HG03442 (cell line): ENCODE results near the gene STK32C.

Experiments used
- ATAC-seq: cut with Tn5 transposase; IDR thresholded peaks from one replicate; pipeline ENCODE4 v1.9.1; 2021; ENCODE audit warnings: mild to moderate bottlenecking, moderate library complexity; ENCODE audit not compliant: unreplicated experiment

Gene STK32C

DNA sequence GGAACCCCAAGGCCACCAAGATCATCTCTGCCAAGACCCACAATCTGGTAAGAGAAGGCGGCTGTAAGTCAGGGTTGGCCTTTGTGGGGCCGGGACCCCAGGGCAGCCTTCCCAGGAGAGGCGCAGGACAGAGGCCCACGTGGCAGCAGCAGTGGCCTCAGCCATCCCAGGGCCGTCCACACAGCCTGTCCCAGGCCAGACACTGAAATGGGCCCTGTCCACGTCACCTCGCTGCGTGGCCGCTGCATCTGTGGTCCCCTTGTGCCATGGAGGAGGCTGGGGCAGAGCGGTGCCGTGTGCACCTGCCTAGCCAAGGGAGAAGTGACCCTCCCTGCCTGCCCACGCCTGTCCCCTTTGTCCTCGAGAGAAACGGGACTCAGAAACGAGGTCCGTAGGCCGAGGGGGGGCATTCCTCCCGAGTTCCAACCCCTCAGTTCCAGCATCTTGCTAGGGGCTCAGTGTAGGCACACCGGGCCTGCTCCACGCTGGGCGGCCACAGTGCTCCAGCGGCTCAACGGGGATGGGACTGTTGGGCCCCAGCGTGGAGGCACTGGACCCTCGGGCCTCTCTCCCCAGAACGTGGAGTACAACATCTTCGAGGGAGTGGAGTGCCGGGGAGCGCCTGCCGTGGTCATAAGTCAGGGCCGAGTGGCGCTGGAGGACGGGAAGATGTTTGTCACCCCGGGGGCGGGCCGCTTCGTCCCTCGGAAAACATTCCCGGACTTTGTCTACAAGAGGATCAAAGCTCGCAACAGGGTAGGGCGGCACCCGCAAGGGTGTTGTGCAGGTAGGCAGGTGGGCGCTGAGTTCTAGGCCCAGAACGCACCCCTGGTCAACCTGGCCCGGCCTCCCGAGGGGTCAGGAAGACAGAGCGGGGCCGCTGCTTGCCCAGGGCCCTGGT, 105.4 kb downstream of the STK32C start:
- ATAC-seq, result no peak

DNA sequence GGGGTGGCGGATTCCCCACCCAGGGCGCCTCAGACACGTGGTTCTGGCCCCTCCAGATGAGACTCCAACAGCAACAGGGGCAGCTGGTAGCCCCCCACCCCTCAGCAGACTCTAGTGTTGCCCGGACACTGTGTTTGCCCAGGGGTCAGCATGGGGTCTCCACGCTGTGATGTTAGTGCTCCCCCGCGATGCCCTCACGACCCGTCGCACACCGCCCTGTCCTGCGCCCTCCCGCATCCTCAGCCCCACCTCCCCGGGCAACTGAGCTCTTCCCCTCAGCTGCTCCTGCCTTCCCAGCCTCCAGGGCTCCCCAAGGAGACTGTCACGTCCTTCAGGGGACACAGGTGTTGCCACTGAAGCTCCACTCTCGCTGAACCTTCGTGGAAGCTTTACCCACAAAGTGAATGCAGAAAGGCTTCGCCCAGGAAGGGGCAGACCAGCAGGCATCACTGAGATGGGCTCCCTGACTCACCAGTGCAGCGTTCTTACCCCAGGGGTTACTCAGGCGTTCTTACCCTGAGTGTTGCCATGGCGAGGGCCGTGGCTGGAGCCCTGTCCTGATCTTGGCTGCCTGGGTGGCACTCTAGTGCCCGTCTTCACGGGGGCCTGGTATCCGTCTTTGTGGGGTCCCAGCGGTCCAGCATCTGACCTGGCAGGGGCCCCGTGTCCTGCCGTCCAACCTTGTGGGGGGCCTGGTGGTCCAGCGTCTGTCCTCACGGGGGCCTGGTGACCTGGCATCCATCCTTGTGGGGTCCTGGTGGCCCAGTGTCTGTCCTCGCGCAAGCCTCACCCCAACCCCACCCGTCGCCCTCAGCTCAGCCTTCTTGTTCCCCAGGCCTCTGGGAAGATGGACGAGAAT, 106.4 kb downstream of the STK32C start:
- no peak for ATAC-seq

DNA sequence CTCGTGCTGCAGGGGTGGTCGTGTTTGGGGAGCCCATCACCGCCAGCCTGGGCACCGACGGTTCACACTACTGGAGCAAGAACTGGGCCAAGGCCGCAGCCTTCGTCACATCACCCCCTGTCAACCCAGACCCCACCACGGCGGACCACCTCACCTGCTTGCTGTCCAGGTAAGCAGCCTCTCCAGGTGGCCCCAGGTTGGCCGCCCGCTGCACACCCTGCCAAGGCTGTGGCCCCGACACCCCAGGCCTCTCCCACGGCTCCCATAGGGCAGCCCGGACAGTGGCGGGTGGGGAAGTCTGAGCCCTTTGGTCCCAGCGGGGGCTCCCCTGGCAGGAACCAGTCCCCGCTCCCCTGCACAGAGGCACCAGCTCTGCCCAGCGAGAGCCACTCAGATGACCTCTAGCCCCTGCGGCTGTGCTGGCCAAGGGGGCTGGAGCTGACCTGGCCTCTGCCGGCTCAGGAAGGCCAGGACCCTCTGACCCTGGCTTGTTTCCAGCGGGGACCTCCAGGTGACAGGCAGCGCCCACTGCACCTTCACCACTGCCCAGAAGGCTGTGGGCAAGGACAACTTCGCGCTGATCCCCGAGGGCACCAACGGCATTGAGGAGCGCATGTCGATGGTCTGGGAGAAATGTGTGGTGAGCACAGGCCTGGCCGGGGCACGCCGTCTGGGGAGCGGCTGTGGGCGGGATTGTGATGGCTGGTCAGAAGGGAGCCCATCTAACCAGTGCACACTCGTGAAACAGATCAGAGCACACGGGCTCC, 107.2 kb downstream of the STK32C start:
- no peak for ATAC-seq

DNA sequence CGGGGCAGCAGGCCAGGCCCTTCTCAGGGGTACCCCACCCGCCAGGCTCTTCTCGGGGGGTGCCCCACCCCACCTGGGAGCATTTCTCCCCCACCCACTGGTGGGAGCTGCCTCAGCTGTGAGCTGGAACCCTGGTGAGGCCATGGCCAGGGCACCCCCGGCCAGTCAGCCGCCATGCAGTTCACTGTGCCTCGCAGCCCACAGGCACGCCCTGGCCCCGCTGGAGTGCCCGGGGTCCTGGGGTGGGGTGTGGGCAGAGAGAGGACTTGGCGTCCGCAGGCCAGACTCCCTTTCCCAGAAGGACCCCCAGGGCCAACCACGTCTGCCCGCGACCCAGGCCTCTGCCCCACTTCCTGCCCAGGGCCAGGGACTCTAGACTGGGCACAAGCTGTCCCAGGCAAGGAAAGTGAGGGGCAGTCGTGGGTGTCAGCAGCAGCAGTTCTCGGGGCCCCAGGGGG, 107.9 kb downstream of the STK32C start:
- ATAC-seq, result no peak

DNA sequence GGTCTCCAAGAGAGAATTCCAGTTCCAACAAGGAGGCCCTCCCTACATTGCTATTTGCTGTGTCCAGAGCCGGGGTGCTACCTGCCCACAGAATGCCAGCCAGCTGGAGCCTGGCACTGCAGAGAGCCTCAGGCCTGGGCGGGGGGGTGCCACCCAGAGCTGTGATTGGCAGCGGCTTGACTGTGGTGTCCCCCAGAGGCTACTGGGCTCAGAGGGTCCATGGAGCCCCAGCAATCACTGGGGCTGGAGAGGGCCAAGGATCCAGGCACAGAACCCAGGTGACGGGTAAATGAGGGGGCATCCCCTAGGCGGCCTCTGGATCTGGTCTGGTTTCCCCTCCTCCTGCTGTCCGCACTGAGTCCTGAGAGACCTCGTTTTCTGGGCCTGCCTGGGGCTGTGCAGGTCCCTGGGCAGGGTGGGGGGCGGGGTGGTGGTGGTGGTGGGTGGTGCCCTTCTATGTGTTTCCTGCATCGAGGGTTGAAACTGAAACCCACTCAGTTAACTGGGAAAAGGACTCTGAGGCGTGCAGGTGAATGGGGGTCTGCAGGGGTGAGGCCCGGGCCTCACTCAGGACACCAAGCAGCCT, 108.4 kb downstream of the STK32C start:
- ATAC-seq, result no peak

DNA sequence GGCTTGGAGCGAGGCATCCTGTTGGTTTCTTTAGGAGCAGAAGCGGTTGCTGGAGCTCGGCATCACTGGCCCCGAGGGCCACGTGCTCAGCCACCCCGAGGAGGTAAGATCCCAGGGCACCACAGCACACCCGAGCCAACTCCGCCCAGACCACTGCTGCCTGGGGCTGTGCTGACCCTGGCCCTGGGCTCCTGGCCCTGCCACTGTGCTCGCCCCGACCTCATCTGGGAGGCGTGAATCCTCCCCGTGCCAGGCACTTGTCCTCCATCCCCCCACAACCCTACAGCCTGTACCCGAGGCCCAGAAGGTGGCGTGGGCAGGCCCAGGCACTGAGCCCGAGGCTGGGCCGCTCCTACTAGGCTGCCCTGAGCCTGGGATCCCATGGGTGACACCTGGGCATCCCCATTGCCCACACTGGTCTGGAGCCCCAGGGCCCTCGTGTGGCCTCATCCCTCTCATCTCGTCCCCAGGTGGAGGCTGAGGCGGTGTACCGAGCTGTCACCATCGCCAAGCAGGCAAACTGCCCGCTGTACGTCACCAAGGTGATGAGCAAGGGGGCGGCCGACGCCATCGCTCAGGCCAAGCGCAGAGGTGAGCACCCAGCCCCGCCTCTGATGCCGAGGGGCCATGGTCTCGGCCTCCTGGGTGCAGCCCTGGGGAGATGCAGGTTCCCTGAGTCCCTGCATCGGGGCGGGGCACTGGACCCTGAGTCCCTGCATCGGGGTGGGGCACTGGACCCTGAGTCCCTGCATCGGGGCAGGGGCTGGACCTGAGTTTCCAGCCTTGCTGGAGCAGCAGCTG, 109.2 kb downstream of the STK32C start:
- no peak for ATAC-seq

DNA sequence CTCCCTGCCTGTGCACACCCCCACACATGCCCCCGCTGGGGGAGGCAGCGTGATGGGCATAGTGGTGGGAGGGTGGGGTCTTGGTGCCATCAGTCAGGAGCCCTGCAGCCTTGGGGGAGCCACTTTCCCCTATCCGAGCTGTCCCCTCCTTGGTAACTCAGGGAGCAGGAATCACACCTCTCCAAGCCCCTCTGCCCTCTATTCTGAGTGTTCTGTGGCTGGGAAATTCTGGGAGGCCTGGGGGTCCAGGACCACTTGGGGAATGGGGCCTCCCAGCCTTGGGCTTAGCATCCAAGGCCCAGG, 109.7 kb downstream of the STK32C start:
- ATAC-seq, result no peak

DNA sequence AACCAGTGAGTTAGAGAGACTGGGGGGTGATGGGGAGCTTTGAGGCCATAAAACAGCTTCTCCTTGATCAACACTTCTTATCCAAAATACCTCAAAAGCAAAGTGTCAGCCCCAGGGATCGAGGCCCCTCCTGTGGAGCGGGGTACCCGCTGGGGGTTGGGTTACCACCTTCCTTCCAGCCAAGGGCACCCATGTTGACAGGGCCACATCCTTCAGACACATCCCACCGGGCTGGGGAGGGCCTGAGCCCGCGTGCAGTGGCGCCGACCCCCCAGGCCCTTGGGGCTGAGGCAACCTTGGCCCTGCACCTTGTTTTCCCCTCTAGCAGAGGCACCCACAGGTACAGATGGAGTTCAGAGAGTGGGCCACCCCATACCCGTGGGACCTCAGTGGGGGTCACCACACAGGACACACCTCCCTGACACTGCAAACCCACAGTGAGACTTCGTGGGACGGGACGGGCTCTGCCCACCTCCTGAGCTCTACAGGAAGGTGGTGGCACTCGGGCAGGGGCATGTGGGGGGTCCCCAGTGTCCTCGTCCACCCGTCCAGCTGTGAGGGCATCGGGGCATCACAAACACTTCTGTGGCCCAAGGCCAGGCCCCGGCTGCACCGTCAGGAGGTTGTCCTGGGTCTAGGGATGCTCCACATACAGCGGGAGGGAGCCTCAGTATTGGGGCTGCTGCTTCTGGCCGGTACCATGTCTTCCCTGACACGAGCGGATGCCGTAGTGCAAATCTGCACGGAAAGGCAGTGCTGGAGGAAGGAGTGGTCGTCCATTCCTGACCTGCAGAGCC, 110.3 kb downstream of the STK32C start:
- ATAC-seq, result no peak

DNA sequence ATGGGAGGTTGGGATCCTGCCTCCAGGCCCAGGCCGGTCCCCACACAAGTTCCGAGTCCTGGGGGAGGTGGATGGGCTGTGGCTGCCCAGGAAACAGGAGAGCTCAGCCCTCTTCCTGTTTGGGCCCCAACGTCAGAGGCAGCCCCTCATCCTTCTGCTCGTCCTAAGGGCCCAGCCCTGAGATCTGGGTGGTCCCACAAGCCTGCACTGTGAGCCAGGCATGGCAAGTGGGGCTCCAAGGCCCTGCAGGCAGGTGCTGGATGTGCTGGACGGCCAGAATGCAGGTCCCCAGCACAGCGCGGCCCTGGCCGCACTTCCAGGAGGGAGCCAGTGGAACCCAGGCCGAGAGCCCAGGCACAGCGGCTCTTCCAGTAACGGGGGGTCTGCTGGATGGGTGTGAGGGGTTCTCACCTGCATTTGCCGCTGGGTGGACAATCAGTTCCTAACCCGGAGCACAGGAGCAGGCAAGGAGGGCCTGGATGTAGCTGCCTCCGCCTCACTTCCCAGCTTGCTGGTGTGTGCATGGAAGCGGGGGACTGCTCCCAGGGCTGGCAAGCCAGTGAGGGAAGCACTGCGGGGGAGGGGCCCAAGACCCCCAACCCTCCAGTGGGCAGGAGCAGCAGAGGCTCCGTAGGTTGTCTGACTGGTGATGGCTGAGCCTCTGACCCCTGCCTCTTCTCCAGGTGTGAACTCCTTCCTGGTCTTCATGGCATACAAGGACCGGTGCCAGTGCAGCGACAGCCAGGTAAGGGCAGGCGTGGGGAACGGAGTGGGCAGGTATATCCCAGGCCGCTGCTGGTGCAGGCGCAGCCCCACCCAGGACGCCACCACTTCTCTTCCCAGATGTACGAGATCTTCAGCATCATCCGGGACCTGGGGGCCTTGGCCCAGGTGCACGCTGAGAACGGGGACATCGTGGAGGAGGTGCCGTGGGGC, 111.3 kb downstream of the STK32C start:
- no peak for ATAC-seq

DNA sequence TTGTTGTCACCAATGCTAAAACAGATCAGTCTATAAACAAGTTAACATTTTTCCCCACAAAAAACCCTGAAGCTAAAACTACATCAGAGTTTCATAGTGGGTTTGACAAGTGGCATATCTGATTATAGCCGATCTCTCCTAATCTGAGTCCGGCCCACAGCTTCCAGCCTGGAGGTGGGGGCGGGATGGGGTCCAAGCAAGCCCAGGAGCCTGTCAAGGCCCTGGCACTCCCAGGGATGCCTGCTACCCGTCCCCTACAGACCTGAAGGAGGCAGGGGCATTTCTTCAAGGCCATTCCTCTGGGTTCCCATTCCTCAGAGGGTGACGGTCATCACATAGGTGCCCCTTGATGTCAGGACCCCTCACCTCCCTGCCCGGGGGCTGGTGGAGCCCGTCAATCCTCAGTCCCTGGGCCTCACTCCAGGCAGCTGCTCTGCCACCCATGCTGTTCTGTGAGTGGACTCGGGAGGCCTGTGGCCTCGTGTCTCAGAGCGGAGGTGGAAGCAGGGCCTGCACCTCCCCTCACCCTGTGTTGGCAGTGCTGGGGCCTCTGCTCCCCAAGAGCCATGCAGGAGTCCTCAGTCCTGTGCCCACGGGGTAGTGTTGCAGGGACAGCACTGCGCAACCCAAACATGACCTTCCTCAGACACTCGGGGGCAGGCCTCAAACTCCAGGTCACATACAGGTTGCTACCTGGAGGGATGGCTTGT, 112.2 kb downstream of the STK32C start:
- no peak for ATAC-seq

DNA sequence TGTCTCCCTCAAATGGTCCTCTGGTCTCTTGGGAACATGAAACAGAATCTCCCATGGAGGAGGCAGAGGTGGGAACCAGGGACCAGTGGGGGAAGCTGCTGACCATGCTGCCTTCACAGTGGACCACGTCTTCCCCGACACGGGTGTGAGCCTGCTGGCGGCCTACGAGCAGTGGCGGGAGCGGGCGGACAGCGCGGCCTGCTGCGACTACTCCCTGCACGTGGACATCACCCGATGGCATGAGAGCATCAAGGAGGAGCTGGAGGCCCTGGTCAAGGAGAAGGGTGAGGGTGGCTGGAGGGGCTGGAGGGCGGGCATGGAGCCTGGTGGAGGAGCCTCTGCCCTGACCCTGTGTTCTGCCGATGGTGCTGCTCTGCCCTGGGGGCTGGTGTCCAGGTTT, 113.0 kb downstream of the STK32C start:
- ATAC-seq, result no peak

DNA sequence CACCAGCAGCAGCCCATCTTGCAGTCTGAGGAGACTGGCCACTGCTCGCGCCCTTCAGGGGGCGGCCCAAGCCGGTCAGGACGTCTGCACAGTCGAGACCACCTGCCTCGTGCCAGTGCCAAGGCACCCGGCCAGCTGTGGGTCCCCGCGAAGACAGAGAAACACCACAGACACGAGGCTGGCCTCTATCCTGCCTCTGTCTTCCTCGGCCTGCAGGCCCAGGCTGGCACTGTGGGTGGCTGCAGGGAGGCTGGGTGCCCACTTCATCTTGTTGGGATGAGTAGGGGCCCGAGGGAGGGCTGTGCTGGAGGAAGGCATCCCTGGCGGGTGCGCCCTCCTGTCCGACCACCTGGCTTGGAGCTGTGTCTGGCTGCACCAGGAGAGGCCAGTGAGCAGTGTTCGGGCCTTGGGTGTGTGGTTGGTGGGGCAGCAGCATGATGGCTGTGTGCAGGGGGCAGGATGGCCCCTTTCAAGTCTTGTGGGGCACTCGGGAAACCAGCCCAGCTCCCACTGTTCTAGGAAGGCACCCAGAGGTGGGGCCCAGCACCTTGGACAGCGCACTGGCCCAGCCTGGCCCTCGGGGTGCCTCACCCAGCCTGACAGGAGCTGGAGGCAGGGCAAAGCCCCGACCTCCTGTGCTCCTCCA, 113.7 kb downstream of the STK32C start:
- ATAC-seq, result no peak

DNA sequence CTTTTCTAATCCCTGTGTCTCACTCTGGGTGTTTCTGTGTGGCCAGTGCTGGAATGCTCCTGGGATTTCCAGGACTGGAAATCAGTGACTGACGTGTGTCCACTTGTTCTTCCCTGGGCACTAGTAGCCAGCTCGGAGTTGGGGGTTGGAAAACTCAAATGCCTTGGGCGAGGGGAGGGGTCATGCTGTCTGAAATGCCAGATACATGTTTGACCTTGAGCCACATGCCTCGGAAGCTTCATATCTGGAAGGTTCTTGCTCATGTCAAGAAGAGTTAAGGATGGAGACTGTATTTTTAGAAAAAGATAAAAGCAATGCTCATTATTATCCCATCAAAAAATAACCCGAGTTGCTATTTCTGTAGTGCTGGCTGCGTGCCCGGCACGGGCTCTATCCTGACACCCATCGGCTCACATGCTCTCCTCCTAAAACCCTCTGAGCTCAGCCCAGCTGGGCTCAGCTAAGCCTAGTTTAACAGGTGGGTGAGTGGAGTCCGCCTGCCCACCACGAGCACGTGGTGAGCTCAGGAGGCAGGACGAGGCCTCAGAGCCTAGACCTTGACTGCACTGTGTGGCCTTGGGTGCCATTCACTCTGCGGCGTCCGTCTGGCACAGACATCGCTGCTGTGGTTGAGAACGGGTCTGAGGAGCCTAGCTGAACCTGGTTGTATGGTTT, 114.6 kb downstream of the STK32C start:
- ATAC-seq, result no peak

DNA sequence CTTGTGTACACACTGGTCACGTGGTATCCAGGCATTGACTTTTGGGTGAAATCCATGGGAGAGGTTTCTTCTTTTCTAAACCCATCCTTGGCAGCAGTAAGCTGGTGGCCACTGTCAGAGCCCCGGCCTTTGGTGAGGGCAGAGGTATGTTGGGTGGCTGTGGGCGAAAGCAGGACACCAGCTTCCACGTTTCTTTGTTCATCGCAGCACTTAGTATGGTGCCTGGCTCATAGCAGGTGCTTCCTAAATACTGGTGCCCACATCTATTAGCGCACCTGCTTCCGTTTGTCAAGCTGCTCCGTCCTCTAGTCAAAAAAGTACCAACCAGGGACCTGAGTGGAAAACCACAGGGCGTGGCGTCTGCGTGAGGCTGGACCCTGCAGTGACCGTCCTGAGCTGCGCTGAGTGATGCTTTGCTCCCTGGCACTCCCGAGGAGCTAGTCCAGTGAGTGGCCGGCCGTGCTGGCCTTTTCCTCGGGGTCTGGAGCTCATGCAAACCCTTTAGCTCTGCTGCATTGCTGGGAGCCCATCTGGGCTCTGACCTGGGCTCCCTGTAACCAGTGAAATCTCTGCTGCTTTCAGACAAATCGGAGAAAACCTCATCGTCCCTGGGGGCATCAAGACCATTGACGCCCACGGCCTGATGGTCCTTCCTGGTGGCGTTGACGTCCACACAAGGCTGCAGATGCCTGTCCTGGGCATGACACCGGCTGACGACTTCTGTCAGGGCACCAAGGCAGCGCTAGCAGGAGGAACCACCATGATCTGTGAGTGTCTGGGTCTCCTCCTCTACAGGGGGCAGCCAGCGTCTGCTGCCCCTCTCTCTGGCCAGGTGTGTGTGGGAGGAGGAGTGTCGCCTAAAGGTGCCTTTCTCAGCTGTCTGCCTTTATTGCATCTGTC, 115.4 kb downstream of the STK32C start:
- ATAC-seq, result no peak

DNA sequence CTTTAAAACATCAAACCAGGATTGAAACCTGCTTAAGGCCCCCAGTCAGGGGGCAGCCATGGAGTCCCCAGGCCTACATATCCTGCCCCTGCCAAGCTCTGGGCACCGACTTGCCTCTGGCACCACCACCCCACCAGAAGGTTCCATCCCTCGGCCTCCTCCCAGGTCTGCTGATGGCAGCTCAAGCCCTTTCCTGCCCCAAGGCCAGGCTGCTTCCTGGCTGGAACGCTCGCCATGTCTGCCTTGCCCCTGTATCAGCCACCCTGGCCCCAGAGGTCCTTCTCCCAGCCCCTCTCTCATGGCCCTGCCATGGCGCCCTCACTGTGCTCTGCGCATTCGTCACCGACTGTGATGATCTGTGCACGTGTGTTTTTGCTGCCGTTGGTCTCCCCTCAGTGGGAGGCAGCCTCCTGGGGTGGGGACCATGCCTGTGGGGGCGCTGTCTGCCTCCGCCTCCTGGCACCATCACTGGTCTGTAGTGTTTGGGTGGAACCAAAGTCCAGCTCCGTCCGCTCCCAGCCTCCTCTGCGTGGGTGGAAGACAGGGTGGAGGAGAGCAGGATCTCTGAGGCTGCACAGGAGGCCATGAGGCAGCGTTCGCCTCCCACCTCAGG, 117.8 kb downstream of the STK32C start:
- no peak for ATAC-seq
